Activated naive CD8-positive, alpha-beta T cell treated with anti-CD3 and anti-CD28 coated beads, Interleukin-2, amount 50 U/mL, for 16 hours (primary cell): ENCODE measurements around the gene KRTAP2-1.
"Not testable (repeated sequence)": the region's sequence is repeated elsewhere in the genome, so short reads cannot be mapped to it uniquely, and the experiment has no call there.

Experiments
- DNase-seq: peaks from one replicate; pipeline ENCODE4 v3.0.0-alpha.2; 2020; ENCODE audit warnings: low read depth, low spot score

Gene KRTAP2-1

GRCh38 chr17:41012326-41013120, 34.6 kb downstream of the KRTAP2-1 start:
- DNase-seq = no peak

GRCh38 chr17:41010441-41010840, 36.7 kb downstream of the KRTAP2-1 start:
- no peak for DNase-seq

- DNase-seq = no peak
Observed at GRCh38 chr17:41009936-41010335, 37.2 kb downstream of the KRTAP2-1 start.

GRCh38 chr17:41009301-41009760, 37.8 kb downstream of the KRTAP2-1 start:
- DNase-seq = no peak

GRCh38 chr17:41008811-41009210, 38.3 kb downstream of the KRTAP2-1 start, which contains the start of gene KRTAP3-1:
Gene KRTAP3-1 (minus strand): TSS chr17:41009128. CDS start chr17:41009074, 54 bp downstream.
- DNase-seq = no peak

- no peak for DNase-seq
Observed at GRCh38 chr17:41004397-41004796, 42.7 kb downstream of the KRTAP2-1 start.

GRCh38 chr17:41003926-41004325, 43.2 kb downstream of the KRTAP2-1 start:
- DNase-seq = no peak

GRCh38 chr17:41002814-41003213, 44.3 kb downstream of the KRTAP2-1 start:
- no peak for DNase-seq

- DNase-seq = no peak
Observed at GRCh38 chr17:41001795-41002194, 45.3 kb downstream of the KRTAP2-1 start.

- not testable (repeated sequence) for DNase-seq
Observed at GRCh38 chr17:40999563-40999962, 47.6 kb downstream of the KRTAP2-1 start, which contains the start of gene KRTAP3-2. Gene KRTAP3-2 (minus strand): TSS chr17:40999906. CDS start chr17:40999853, 53 bp downstream.

GRCh38 chr17:40997361-40997760, 49.8 kb downstream of the KRTAP2-1 start:
- no peak for DNase-seq

- DNase-seq = no peak
Observed at GRCh38 chr17:40996829-40997228, 50.3 kb downstream of the KRTAP2-1 start.
